ENCODE measurements around the gene NRP2.

The NRP2 gene

DNA sequence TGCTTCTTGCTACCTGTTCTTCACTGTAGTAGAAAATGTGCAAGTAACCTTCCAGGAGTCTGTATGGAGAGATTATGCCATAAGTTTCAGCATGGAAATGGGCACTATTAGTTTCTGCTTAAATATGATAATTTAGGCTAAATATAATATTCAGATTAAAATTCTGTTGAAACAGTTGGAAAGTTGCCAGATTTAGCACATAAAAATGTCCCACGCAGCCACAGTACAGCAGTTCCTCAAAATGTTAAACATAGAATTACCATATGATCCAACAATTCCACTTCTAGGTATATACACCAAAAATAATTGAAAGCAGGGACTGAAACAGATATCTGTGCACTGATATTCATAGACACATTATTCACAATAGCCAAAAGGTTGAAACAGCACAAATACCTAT lies 121.2 kb downstream of the NRP2 start:
- no peak for DNase-seq (ENCODE audit: low read depth)

DNA sequence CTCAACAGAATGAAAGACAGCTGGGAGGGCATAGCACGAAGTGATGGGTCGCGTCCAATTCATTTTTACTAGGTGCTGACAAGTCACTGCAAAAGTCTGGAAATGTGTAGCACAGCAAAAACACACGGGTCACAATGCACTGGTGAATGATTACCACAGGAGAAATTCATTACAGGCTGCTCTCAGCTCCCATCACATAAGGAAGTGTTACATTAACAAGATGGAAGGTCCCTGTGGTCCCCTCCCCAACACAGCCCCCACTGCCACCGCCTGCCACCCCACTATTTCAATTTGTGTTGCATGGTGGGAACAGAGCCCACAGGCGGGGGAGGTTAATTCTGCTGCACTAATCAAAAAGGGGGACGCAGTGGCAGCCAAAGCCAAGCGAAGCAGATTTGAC lies 122.8 kb downstream of the NRP2 start:
- no peak for DNase-seq (ENCODE audit: low read depth)

DNA sequence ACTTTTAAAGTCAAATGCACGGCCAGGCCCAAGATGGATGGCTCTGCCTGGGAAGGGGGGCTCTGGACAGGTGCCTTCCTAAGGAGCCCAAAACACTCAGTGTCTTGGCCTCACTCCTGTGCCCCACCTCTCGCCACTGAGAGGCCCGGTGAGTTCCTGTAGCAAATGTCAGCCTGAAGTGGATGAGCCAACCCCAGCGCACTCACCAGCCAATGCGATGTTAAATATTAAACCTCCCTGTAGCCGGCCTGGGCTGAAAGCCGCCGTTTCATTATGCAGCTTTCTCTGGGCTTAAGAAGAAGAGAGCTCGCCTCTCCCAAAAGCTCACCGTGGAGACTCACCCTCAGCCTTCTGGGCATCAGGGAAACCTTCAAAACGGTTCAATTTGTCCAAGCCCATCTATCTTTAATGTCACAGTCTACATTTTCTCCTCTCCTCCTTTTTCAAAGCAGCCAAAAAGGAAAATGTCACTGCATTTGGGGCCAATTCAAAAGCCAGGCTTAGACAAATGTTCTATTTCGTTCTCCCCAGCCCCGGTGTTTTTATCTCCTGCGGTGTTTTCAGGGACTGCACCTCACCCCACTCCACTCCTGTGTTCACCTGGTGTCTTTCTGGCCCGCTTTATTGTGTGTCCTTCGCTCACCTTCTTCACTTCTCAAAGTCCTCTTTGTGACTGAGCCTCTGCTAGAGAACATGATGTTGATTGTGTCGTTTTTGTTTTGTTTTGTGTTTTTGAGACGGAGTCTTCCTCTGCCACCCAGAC lies 124.0 kb downstream of the NRP2 start:
- no peak for DNase-seq (ENCODE audit: low read depth)

- no peak for DNase-seq (ENCODE audit: low read depth)
Measured at GRCh38 chr2:205807229-205807628, 124.9 kb downstream of the NRP2 start.

DNA sequence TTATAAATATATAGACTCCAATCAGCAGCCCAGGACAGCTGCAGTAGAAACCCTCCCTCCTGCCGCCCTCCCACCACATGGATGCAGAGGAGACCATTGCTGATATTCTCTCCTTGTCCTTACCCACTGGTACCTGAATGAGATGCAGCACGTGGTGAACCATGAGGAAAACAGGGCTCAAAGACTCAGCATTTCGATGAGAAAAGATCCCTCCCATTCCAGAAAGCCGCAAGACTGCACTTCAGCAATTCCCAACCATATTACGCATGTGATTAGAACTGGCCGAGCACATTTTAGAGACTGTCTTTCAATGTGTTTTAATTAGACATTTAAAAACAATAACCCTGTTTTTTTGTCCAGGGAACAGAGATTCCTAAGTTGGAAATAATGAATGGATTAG lies 125.5 kb downstream of the NRP2 start:
- no peak for DNase-seq (ENCODE audit: low read depth)

- no peak for DNase-seq (ENCODE audit: low read depth)
Measured at GRCh38 chr2:205808486-205809121, 126.3 kb downstream of the NRP2 start.

GRCh38 chr2:205811387-205811786 lies 129.1 kb downstream of the NRP2 start:
- DNase-seq (ENCODE audit: low read depth), result no peak

DNA sequence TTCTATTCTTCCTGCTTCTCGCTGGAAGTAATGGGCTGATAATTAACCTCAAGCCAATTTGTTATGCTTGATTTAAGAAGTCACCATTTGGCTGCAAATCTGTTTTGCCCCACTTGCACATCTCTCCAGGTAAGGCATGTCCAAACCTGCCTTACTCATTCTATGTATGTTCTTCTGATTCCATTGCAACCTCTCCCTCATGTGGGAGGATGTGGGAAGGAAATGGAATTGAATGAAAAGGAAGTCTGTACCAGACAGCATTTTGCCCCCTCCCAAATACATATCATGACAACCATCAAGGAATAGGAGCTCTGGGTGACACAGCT lies 131.7 kb downstream of the NRP2 start:
- DNase-seq (ENCODE audit: low read depth), result no peak

- DNase-seq (ENCODE audit: low read depth), result no peak
Measured at GRCh38 chr2:205815673-205816072, 133.4 kb downstream of the NRP2 start.

GRCh38 chr2:205816268-205816667 lies 134.0 kb downstream of the NRP2 start:
- no peak for DNase-seq (ENCODE audit: low read depth)

- DNase-seq (ENCODE audit: low read depth), result no peak
Measured at GRCh38 chr2:205822579-205822978, 140.3 kb downstream of the NRP2 start.

DNA sequence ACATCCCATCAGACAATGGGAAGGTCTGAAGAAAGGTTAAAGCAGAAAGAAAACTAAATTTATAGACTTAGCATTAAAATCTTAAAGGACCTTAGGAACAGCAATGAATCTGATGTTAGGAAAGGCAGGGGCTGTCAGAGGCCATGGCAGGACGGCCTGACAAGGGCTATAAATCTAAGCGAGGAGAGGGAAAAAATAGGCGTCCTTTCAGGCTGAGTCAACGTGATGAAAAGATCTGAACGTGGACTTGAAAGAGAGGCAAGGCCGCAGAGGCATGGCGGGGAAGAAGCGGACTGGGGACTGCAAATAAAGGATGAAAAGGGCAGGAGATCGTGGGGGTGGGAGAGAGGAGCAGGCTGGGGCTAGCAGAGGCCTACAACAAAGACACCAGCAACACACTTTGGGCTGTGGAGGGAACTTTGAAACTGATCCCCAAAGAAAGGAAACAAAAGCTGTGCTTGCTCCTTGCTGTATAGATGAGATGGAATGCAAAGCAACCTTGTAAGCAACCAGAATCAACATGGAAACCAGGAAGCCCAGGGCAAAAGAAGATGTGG lies 145.6 kb downstream of the NRP2 start:
- no peak for DNase-seq (ENCODE audit: low read depth)

DNA sequence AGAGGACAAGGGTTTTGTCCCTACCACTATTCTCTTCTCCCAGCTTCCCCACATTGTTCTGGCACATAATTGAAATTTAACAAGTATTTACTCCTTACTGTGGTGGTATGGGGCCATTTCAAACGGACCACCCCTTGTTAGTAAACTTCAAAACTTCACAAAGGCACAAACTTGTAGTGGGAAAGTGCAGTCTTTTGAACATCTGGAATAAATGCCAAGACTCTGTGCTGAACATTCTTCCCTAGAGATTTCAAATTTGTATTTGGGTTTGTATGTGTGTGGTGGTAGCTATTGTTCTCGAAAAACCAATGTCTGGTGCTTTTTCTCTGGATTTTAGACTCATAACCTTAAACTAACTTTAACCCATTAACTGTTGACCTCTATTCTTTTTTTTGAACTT lies 151.6 kb downstream of the NRP2 start:
- no peak for DNase-seq (ENCODE audit: low read depth)

- no peak for DNase-seq (ENCODE audit: low read depth)
Measured at GRCh38 chr2:205834796-205835195, 152.5 kb downstream of the NRP2 start.

DNA sequence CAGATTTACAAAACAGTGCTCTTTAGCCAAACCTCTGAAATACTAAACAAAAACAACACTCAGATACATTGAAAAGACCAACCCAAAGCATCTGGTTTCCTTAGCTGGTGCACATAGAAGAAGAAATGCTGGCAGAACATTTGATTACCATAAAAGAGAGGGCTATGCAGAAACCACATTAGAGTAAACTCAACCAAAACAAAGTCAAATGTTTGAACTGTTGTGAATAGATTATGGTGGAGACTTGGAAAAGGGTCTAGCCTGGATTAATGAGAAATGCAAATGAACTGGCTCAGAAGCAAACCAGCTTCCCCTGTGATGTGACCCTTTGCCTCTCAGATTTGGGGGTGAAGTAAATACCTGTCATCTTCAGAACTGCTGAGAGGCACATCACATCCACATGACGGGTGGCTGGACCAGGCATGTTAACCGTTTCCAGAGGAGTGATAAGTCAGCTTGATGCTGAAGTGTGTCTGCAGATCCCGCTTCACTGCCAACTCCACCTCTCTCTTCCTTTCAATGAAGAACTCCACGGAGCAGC lies 153.0 kb downstream of the NRP2 start:
- no peak for DNase-seq (ENCODE audit: low read depth)

DNA sequence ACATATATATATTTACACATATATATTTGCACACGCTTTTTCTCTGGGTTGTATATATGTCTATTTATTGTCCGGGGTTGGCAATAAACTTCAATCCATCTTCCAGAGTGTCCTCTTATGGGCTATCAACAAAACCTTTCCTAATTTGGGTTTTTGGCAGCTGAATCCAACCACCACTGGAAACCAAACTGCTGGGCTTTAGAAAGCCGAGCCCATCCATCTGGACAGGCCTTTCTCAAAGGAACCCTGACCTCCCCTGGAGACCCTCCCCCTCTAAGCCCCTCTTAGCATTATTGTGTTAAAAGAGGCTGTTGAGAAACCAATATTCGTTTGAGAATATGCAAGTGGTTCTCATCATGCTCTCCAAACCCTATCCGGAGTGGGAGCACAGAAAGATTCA lies 153.6 kb downstream of the NRP2 start:
- DNase-seq (ENCODE audit: low read depth), result no peak

GRCh38 chr2:205836477-205837221 lies 154.3 kb downstream of the NRP2 start:
- DNase-seq (ENCODE audit: low read depth), result no peak

DNA sequence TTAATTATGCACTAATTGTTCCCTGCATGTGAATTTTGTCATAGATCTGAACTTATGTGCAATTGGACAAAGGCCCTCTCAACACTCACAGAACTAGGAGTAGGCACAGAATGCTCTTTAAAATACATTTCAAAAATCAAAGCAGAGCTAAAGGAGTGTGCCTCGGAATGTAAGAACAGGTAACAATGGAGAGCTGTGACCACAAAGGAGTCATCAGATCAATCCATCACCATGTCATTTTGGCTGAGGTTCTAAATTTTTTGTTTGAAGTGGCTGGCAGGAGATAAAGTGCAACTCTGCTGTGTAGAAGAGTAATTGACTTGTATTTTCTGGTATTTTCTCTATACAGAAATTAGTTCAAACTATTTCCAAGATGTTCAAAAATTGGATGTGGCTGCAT lies 155.4 kb downstream of the NRP2 start:
- DNase-seq (ENCODE audit: low read depth), result no peak

GRCh38 chr2:205845446-205845845 lies 163.1 kb downstream of the NRP2 start:
- DNase-seq (ENCODE audit: low read depth), result no peak

Data from stimulated activated CD8-positive, alpha-beta memory T cell treated with anti-CD3 and anti-CD28 coated beads, Interleukin-12 subunit alpha, Interleukin-12 subunit beta, amount 100 ng/mL, for 1 hour (primary cell).